Stimulated activated naive B cell treated with anti-CD40 and anti-IgM and Interleukin-4, amounts not matched to agents 10 μg/mL and 1 μg/mL and 100 μg/mL, for 72 hours (primary cell): ENCODE results near the gene VGLL4.
A peak's percentile ranks its signal among the peaks of the same experiment; 100 is the strongest.
"Not testable (repeated sequence)": the region's sequence is repeated elsewhere in the genome, so short reads cannot be mapped to it uniquely, and the experiment has no call there.

Source experiments
- ATAC-seq, 2 donors: fragments of 150-1000 bp; cut with Tn5 transposase; replicated peaks; 2 replicates each; pipeline ENCODE4 v1.10.0; 2021; ENCODE audit warnings: moderate library complexity in 1 of 2
- DNase-seq: peaks from one replicate; pipeline ENCODE4 v3.0.0; 2021
- H3K27ac Mint-ChIP-seq: one replicate; pipeline ENCODE4 v1.8.0; 2022; ENCODE audit warnings: mild to moderate bottlenecking, mixed read lengths
- H3K27me3 Mint-ChIP-seq, 2 donors: one replicate each; pipeline ENCODE4 v1.8.0; 2022; ENCODE audit warnings: mixed read lengths in 2 of 2
- H3K36me3 Mint-ChIP-seq, 2 donors: one replicate each; pipeline ENCODE4 v1.8.0; 2022; ENCODE audit warnings: mixed read lengths in 2 of 2, mild to moderate bottlenecking in 1 of 2
- H3K4me1 Mint-ChIP-seq, 2 donors: one replicate each; pipeline ENCODE4 v1.8.0; 2022; ENCODE audit warnings: mixed read lengths in 2 of 2, mild to moderate bottlenecking in 1 of 2
- H3K4me3 Mint-ChIP-seq, 2 donors: one replicate each; pipeline ENCODE4 v1.8.0; 2022; ENCODE audit warnings: mild to moderate bottlenecking in 2 of 2, mixed read lengths in 2 of 2, moderate library complexity in 1 of 2
- H3K9me3 Mint-ChIP-seq, 2 donors: one replicate each; pipeline ENCODE4 v1.8.0; 2022; ENCODE audit warnings: mixed read lengths in 2 of 2, mild to moderate bottlenecking in 1 of 2

VGLL4 gene

DNA sequence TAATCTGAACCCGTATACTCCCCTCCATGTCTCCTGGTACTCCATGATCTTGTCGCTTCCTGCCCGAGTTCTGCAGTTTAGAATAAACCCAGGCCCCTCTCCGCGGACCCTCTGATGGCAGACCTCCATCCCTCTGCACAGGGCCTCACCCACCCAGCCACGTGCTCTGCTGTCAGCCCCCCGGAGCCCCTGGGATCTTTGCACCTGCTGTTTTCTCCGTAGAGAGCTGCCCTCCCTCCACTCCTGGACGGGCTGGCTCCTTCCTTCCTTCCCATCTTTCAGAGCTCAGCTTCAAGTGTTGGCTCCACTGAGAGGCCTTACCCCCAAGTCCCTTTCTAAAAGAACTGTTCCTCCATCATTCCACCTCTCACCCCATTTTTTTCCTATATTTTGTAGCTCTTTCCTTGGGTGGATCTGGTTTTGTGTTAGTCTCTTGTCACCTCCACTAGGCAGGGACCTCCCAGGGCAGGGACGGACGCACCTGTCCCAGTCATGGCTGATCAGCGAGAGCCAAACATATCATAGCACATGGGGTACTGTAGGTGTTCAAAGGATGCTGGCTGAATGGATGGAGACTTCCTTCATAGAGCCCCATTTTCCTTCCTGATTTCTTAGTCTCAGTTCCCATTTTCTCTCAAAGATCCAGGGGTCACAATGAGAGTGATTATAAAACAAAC, 106.6 kb downstream of the VGLL4 start:
- Mint-ChIP-seq H3K27me3 (no peaks in the 10 kb centered on the region), H3K36me3 (peaks cover 17 to 27% of the 10 kb centered on the region in 2 donors), H3K4me3 (no peak overlapping the region), H3K9me3 (no peaks in the 10 kb centered on the region), H3K27ac (no peak overlapping the region), H3K4me1 (peaks cover 3 to 9% of the 10 kb centered on the region in 2 donors)
- DNase-seq (no peak), ATAC-seq (no peak)

DNA sequence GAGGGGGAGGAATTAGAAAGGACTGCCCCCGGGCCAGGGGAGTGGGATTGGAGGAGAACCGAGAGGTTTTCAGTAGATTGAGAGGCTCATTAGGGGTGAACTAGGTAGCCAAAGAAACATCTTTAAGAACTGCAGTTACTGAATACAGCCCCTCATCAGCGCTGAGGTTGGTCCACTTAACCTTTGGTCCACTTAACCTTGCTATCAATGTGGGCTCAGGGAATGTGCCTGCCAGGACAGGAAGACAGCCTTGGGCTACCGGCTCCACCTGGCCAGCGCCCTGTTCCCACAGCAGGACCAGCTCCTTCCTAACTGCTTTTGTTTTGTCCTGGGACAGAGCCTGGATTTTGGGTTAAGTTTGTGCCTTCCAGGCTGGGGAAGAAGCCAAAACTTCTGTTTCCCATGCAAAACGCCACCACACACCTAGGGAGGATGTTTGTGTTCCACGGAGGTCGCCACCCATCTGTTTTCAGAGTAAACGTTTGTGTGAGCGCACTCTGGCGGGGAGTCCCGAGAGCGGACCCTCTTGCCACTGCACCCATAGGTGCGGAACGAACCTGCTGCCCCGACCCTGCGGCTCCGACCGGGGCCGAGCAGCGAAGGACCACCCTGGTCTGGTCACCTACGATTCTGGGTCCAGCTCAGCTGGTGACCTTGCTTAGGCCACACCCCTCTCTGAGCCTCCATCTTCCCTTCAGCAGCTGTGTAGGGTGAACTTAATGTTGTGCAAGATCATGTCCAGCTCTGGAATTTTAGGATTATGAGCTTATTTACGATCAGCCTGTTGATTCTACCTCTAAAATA, 107.4 kb downstream of the VGLL4 start:
- no peak overlapping the region for H3K4me3 Mint-ChIP-seq
- no peaks in the 10 kb centered on the region for H3K27me3 Mint-ChIP-seq
- no peaks in the 10 kb centered on the region for H3K9me3 Mint-ChIP-seq
- peaks cover 3 to 9% of the 10 kb centered on the region in 2 donors for H3K4me1 Mint-ChIP-seq
- peak overlapping the region; percentile 37 for H3K27ac Mint-ChIP-seq
- peaks cover 12 to 22% of the 10 kb centered on the region in 2 donors for H3K36me3 Mint-ChIP-seq
- DNase-seq (no peak), ATAC-seq (no peak)

DNA sequence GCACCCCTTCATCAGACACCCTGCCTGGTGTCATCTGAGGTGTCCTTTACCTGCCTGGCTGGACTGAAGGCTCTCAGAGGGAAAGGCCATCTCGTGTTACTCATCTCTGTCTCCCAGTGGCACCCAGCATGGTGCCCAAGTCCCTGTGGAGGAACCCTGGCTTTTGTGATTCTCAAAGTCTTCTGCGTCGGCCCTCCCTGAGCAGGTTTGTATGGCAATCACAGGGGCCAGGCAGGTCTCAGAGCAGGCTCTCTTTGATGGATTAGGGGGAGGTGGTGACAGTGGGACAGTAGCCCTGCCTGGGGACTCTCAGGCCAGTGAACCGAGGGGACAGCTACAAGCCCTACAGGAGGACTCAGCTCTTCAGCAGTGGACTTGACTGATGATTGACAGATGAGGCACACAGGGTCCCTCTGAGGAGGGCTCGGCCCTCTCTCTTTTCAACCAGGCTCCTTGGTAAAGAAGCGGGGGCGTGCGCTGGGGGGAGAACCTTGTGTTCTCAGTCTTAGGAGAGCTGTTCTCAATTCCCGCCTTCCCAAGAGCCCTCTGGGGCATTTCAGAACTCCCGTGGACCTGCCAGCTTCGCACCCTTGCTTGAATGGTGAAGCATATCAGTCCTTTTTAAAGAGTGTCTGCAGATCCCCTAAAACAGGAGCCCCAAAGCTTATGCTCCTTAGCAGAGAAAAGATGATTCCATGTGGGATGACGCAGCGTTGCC, 108.3 kb downstream of the VGLL4 start:
- Mint-ChIP-seq H3K27me3 (no peaks in the 10 kb centered on the region), H3K9me3 (no peaks in the 10 kb centered on the region), H3K27ac (peak overlapping the region; percentile 37), H3K4me3 (no peak overlapping the region), H3K4me1 (peaks cover 3 to 9% of the 10 kb centered on the region in 2 donors), H3K36me3 (peaks cover 11 to 20% of the 10 kb centered on the region in 2 donors)
- no peak for ATAC-seq
- no peak for DNase-seq

DNA sequence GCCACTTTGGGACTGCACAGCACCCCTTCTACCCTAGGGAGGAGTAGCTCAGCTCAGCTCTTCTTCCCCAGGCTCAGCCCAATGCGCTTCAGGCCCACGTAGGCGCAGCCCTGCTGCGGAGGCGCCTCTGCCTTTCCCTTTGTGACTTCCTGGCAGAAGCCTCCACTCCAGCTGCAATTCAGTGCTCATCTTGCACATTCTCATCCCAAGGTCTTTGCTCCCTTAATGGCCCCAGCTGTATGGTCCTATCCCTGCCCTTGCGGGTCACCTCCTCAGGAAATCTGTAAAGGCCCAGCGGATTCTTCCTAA, 109.0 kb downstream of the VGLL4 start:
- H3K9me3 Mint-ChIP-seq, result no peaks in the 10 kb centered on the region
- DNase-seq, result no peak

DNA sequence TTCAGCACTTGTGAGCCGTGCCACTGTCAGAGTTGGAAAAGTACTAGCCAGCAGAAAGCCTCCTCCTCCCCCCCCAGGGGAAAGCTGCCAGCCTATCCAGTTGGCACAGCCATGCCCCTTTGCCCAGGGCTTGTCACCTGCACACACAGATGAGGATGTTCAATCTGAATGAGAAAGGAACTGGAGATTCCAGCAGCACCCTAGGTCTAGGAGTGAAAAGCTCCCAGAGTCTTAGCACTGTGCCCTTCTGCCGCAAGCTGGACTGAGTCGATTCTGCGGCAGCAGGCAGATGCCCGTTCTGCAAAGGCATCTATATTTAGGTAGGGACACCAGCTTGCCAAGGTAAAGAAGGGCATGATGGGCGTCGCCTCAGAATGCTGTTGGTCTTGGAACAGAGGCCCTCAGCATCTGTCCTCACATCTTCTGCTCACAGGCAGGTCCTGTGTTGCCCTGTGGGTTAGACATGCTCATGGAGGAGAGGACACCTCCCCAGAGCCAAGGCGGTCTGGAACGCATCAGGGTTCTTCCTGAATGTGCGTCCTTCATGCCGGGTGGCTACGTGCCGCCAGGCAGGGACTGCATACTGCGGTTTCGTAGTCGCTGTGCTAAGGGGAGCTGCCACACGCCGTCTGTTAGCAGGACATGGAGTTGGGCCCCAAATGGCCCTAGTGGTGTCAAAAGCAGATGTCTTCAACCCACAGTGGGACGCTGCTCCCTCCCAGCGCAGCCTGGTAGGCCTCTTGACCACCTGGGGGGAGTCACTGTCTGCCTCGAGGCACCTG, 109.5 kb downstream of the VGLL4 start:
- H3K4me1 Mint-ChIP-seq, result peaks cover 3 to 9% of the 10 kb centered on the region in 2 donors
- DNase-seq, result no peak
- H3K27ac Mint-ChIP-seq, result no peak overlapping the region
- ATAC-seq, result no peak
- no peaks in the 10 kb centered on the region for H3K9me3 Mint-ChIP-seq
- H3K27me3 Mint-ChIP-seq, result no peaks in the 10 kb centered on the region
- peaks cover 6 to 19% of the 10 kb centered on the region in 2 donors for H3K36me3 Mint-ChIP-seq
- H3K4me3 Mint-ChIP-seq, result no peak overlapping the region

More for the DNA sequence above, 109.0 kb downstream of the VGLL4 start:
- Mint-ChIP-seq H3K4me3 (no peak overlapping the region), H3K27ac (no peak overlapping the region), H3K36me3 (peaks cover 8 to 21% of the 10 kb centered on the region in 2 donors), H3K27me3 (no peaks in the 10 kb centered on the region), H3K4me1 (peaks cover 3 to 9% of the 10 kb centered on the region in 2 donors)
- ATAC-seq, result no peak

DNA sequence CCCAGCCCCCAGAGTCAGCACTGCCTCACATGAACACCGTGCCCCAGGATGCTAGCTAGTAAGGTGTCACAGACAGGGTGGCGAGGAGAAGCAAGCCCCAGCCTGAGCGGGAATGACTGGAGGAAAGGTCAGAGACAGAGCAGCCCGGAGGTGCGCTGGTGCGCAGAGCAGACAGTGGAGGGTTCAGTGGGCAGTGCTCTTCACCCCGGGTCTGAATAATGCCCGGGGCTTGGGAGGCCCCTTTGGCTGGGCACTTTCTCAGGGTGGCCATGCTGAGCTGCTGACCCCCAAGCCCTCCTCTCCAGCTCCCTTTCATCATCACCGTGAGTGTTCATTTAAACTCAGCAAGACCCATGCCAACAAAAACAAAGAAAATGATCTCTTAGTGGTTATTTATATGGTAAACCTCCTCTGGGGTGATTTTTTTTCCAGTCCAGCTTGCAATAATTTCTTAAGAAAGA, 110.8 kb downstream of the VGLL4 start:
- peaks cover 8 to 24% of the 10 kb centered on the region in 2 donors for H3K36me3 Mint-ChIP-seq
- no peak for DNase-seq
- H3K27me3 Mint-ChIP-seq, result no peaks in the 10 kb centered on the region
- peaks cover 3 to 9% of the 10 kb centered on the region in 2 donors for H3K4me1 Mint-ChIP-seq
- no peak for ATAC-seq
- H3K27ac Mint-ChIP-seq, result no peak overlapping the region
- H3K4me3 Mint-ChIP-seq, result no peak overlapping the region
- no peaks in the 10 kb centered on the region for H3K9me3 Mint-ChIP-seq

DNA sequence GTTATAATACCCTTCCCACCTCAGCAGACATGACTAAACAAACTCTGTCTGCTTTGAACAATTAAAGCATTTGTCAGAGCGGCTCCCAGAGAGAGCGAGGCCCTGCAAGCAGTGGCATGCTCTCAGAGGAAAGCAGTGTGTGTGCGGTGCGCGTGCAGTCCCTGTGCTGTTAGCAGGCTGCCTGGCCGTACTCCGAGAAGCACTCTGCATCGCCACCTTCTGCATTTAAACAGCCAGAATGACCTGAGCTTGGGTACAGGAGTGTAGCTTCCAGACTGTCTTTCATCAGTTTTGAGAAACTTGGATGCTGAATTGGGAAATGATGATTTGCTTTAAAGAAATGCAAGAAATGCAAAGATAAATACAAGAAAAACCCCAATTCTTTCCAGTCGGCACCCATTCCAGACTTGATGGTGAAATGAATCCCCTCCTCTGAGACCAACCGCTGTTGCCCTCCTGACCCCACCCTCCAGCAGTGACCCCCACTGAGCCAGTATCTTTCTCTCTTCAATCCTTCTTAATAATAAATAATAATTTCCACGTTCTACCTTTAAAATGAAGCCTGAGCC, 113.5 kb downstream of the VGLL4 start:
- H3K4me1 Mint-ChIP-seq, result no peaks in the 10 kb centered on the region
- no peaks in the 10 kb centered on the region for H3K9me3 Mint-ChIP-seq
- H3K36me3 Mint-ChIP-seq, result peaks cover 12 to 21% of the 10 kb centered on the region in 2 donors
- H3K4me3 Mint-ChIP-seq, result no peak overlapping the region
- no peak overlapping the region for H3K27ac Mint-ChIP-seq
- DNase-seq (no peak), ATAC-seq (no peak)
- H3K27me3 Mint-ChIP-seq, result no peaks in the 10 kb centered on the region

DNA sequence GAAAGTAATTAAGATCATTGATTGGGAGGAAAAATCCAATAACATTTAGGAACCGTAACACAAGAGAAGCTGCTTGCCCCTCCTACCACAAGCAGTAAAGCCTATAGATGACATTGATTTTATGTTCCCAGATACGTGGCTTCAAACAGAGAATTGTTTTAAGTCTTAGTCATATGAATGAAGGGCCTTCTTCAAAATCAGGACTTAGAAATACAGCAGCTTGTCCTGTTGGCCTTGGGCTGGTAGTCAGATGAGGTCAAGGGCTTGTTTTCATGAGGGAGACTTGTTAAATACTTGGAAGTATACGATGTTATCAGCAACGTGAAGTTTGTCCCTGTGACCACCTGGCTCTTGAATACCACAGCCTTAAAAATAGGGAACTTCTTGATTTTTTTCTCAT, 114.4 kb downstream of the VGLL4 start:
- Mint-ChIP-seq H3K4me3 (no peak overlapping the region), H3K4me1 (no peaks in the 10 kb centered on the region), H3K27ac (no peak overlapping the region), H3K9me3 (no peaks in the 10 kb centered on the region), H3K36me3 (peaks cover 12 to 20% of the 10 kb centered on the region in 2 donors), H3K27me3 (no peaks in the 10 kb centered on the region)
- ATAC-seq, result no peak
- DNase-seq, result no peak

DNA sequence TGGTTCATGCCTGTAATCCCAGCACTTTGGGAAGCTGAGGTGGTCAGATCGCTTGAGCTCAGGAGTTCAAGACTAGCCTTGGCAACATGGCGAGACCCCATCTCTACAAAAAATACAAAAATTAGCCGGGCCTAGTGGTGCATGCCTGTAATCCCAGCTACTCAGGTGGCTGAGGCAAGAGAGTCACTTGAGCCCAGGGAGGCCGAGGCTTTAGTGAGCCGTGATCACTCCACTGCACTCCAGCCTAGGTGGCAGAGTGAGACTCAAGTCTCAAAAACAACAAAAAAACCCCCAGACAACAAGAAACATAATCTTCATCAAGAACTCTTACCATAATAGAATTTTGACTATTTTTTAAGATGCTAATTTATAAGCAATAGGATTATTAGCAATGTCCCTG, 117.6 kb downstream of the VGLL4 start:
- H3K9me3 Mint-ChIP-seq, H3K4me3 Mint-ChIP-seq, ATAC-seq, H3K27me3 Mint-ChIP-seq, H3K27ac Mint-ChIP-seq, H3K4me1 Mint-ChIP-seq, DNase-seq: not testable (repeated sequence)
- H3K36me3 Mint-ChIP-seq, result peaks cover 9 to 22% of the 10 kb centered on the region in 2 donors

DNA sequence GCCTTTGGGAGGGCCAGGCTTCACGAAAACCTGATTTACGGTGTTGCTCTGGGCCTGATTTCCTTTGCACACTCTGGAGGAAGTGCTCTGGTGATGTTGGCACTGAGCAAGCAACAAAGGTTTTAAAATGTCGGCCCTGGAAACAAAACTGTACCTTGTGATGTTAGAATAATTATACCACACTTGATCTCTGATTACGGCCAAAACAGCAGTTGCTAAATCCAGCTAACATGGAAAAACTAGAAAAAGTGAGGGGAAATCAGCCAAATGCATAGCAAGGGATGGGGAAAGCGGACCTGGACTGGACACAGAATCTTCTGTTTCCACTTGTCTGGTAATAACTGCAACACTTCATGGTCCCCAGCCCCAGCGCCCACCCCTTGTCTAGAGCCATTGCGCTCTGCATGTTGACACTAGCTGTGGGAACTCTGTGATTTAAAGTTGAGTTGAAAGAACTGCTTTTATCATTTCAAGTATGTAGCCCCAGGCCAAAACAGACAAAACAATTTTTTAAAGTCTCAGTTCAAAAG, 120.1 kb downstream of the VGLL4 start:
- no peaks in the 10 kb centered on the region for H3K4me1 Mint-ChIP-seq
- peaks cover 21 to 26% of the 10 kb centered on the region in 2 donors for H3K36me3 Mint-ChIP-seq
- no peaks in the 10 kb centered on the region for H3K9me3 Mint-ChIP-seq
- DNase-seq (no peak), ATAC-seq (no peak)
- H3K27me3 Mint-ChIP-seq, result no peaks in the 10 kb centered on the region
- H3K4me3 Mint-ChIP-seq, result no peak overlapping the region
- H3K27ac Mint-ChIP-seq, result no peak overlapping the region

DNA sequence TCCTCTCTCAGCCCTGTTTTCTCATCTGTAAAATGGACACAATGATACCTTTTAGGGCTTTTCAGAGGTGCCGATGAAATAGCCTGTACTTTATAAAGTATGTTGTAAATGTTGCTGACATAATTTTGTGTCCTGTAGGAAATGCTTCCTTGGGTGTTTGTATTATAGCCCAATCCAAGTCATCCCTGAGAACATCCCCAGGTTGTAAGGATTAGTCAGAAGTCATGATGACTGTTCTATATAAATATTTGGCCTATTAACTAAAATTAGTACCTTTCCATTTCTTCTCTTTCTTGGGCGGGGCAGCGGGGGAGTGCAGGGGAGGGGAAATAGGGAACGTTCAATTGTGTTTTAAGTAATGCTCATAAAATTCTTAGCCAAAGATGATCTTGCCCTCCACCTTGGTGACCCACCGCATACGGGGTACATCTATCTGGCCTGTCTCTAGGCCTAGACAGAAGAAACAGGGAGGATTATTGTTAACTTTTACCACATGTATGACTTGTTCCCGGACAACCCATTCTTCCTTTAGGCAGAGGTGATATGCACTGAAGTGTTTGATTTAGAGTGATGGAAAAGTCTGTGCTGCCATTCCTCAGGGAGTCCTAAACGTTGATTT, 120.7 kb downstream of the VGLL4 start:
- no peak overlapping the region for H3K4me3 Mint-ChIP-seq
- no peaks in the 10 kb centered on the region for H3K27me3 Mint-ChIP-seq
- no peak for DNase-seq
- H3K27ac Mint-ChIP-seq, result no peak overlapping the region
- H3K4me1 Mint-ChIP-seq, result no peaks in the 10 kb centered on the region
- H3K36me3 Mint-ChIP-seq, result peaks cover 19 to 23% of the 10 kb centered on the region in 2 donors
- H3K9me3 Mint-ChIP-seq, result no peaks in the 10 kb centered on the region
- ATAC-seq, result no peak

DNA sequence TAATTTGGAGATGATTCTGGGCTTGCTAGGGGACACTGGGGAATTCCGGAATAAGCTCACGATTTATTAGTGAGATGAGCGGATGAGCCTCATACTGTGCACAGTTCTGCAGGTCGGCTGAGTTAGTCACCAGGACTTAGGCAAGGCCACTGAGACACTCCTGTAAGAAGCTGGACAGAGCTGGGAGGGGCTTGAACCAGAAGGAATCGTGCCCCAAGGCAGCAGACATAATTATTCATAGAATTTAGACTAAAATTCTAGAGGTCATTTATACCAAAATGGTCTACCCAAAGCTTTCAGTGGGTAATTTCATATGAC, 121.4 kb downstream of the VGLL4 start:
- DNase-seq, result no peak
- ATAC-seq, result no peak
- no peaks in the 10 kb centered on the region for H3K27me3 Mint-ChIP-seq
- H3K4me1 Mint-ChIP-seq, result peaks cover 0 to 3% of the 10 kb centered on the region in 2 donors
- no peak overlapping the region for H3K4me3 Mint-ChIP-seq
- peaks cover 17 to 18% of the 10 kb centered on the region in 2 donors for H3K36me3 Mint-ChIP-seq
- H3K27ac Mint-ChIP-seq, result no peak overlapping the region
- H3K9me3 Mint-ChIP-seq, result no peaks in the 10 kb centered on the region

DNA sequence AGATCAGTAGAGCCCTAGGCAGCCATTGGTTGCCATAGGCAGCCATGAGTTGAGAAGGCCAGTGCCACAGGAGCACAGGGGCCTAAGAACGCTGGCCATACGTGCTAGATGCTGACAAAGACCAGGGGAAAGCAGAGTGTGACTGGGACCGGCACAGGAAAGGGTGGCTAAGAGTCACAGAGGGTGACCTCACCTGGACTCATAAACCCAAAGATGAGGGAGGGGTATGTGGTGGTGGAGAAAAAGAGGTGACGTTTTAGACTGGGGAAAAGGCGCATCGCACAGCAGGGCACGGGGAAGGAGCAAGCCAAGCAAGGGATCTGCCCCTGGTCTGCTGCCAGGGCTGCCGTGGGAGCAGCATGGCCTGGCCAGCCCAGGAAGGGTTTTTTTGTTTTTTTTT, 122.5 kb downstream of the VGLL4 start:
- ATAC-seq (no peak), DNase-seq (no peak)
- peaks cover 14 to 16% of the 10 kb centered on the region in 2 donors for H3K36me3 Mint-ChIP-seq
- H3K27me3 Mint-ChIP-seq, result no peaks in the 10 kb centered on the region
- peaks cover 0 to 3% of the 10 kb centered on the region in 2 donors for H3K4me1 Mint-ChIP-seq
- H3K9me3 Mint-ChIP-seq, result no peaks in the 10 kb centered on the region
- H3K27ac Mint-ChIP-seq, result no peak overlapping the region
- H3K4me3 Mint-ChIP-seq, result no peak overlapping the region
